ENCODE results near the gene FAM3C. TPM values are rescaled to one million over a fixed set of nuclear protein-coding genes. Genes with fewer than 3 reads are reported as not detected.
"Not testable (repeated sequence)": the region's sequence is repeated elsewhere in the genome, so short reads cannot be mapped to it uniquely, and the experiment has no call there.

Gene FAM3C
- total RNA-seq, 1 donor = 24.9 TPM

DNA sequence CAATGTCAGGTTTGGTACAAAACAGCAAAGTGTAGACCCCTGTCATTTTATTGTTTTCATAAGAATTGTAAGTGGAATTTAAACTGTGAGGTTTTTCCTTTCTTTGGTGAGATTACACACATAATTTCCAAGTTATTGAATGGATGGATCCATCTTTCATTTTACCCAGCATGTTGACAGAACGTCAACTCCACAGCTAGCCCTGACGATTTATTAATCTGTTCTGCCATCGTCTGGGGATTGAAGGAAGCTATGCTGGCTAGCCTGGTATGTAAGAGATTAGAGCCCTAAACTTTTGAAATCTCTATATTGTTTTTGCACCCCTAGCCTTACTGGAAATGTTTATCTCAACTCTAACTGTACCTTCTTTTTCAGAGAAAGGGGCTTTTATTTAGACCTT is 58.7 kb downstream of the FAM3C start:
- no peaks in the 10 kb centered on the region for H3K9me3 ChIP-seq (ENCODE audit: low read depth, low read length)
- H3K27me3 ChIP-seq (ENCODE audit: insufficient read depth, low read length) = peaks cover 17% of the 10 kb centered on the region
- H3K4me1 ChIP-seq (ENCODE audit: insufficient read depth, low read length) = no peaks in the 10 kb centered on the region
- no peak overlapping the region for H3K4me3 ChIP-seq (ENCODE audit: low read length)

DNA sequence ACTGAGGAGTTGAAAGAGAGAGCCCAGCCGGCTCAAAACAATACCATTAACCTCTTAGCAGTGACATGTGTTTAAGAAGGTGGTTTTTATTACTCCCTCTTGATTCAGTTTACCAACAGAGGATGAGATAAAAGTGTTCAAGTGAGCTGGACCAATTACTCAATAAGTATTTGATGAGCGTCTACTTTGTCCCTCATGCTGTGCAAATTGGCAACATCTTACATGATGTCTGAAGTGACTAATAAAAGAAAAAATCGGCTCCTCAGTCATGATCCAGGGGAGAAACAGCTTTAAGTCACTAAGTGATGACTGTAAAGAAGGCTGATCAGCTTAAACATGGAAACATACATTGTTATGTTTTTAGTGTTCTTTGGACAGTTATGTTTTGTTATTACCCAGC is 59.5 kb downstream of the FAM3C start:
- H3K4me3 ChIP-seq (ENCODE audit: low read length) = no peak overlapping the region
- no peaks in the 10 kb centered on the region for H3K9me3 ChIP-seq (ENCODE audit: low read depth, low read length)
- H3K4me1 ChIP-seq (ENCODE audit: insufficient read depth, low read length) = no peaks in the 10 kb centered on the region
- H3K27me3 ChIP-seq (ENCODE audit: insufficient read depth, low read length) = peaks cover 25% of the 10 kb centered on the region

DNA sequence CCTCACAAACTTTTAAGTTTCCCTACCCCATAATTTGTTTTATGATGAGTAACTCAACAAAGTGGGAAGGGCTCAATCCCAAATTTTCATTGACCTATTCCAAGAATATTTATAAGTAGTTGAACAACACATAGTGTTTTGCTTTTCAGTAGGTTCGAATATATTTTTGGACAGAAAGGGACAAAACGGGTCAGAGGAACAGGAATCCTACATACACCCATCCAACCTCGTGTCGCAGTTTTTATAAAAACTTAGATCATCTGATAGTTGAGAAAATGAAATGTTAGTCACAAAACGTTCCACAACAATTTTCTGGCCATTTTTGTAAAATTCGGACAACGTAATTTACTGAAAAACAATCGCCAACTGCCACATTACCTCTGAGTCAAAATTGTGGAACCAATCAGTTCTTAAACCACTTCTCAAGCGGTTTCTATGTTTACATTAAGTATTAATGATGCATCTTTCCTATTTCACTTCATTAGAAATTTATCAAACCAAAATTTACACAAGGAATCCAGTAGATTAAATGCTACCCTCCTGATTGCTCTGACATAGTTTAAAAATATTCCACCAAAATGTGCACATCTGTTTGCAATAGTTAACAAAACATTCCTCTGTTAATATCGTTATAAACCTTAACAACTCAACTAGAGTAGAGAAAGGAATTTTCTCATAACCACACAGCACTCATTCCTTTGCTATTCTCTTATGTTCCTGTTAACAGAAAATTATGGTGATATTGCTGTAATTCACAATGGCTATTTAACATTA is 61.0 kb downstream of the FAM3C start:
- H3K4me3 ChIP-seq (ENCODE audit: low read length) = no peak overlapping the region
- H3K4me1 ChIP-seq (ENCODE audit: insufficient read depth, low read length) = no peaks in the 10 kb centered on the region
- no peaks in the 10 kb centered on the region for H3K9me3 ChIP-seq (ENCODE audit: low read depth, low read length)
- peaks cover 41% of the 10 kb centered on the region for H3K27me3 ChIP-seq (ENCODE audit: insufficient read depth, low read length)

GRCh38 chr7:121334376-121334775 is 61.7 kb downstream of the FAM3C start:
- Histone ChIP-seq H3K4me3 (ENCODE audit: low read length) (no peak overlapping the region), H3K4me1 (ENCODE audit: insufficient read depth, low read length) (no peaks in the 10 kb centered on the region), H3K9me3 (ENCODE audit: low read depth, low read length) (no peaks in the 10 kb centered on the region), H3K27me3 (ENCODE audit: insufficient read depth, low read length) (peaks cover 47% of the 10 kb centered on the region)

GRCh38 chr7:121331574-121331973 is 64.5 kb downstream of the FAM3C start:
- H3K4me3 ChIP-seq (ENCODE audit: low read length) = no peak overlapping the region
- H3K4me1 ChIP-seq (ENCODE audit: insufficient read depth, low read length) = no peaks in the 10 kb centered on the region
- no peaks in the 10 kb centered on the region for H3K9me3 ChIP-seq (ENCODE audit: low read depth, low read length)
- peaks cover 73% of the 10 kb centered on the region for H3K27me3 ChIP-seq (ENCODE audit: insufficient read depth, low read length)

DNA sequence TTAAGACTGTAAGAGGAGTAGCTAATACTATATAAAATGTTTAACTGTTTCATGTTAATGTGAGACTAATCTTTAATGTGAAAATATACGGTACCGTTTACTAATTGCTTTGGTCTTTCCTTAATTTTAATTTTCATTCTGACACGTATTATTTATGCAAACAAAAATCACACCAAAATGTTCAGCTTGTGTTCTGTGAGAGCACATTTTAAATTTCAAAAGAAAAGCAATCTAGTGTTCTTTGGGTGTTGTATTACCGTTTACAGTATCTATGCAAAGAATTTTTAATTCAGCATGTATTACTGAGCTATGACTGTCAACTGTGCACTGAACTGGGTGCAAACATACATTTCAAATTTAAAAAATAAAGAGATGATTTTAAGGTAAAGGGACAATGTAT is 65.1 kb downstream of the FAM3C start:
- H3K27me3 ChIP-seq (ENCODE audit: insufficient read depth, low read length) = peaks cover 76% of the 10 kb centered on the region
- H3K9me3 ChIP-seq (ENCODE audit: low read depth, low read length) = no peaks in the 10 kb centered on the region
- no peaks in the 10 kb centered on the region for H3K4me1 ChIP-seq (ENCODE audit: insufficient read depth, low read length)
- H3K4me3 ChIP-seq (ENCODE audit: low read length) = no peak overlapping the region

GRCh38 chr7:121330053-121330833 is 65.9 kb downstream of the FAM3C start:
- Histone ChIP-seq H3K9me3 (ENCODE audit: low read depth, low read length) (no peaks in the 10 kb centered on the region), H3K27me3 (ENCODE audit: insufficient read depth, low read length) (peaks cover 76% of the 10 kb centered on the region), H3K4me3 (ENCODE audit: low read length) (peak overlapping the region; percentile 43), H3K4me1 (ENCODE audit: insufficient read depth, low read length) (no peaks in the 10 kb centered on the region)

- Histone ChIP-seq H3K4me3 (ENCODE audit: low read length) (peak overlapping the region; percentile 43), H3K27me3 (ENCODE audit: insufficient read depth, low read length) (peaks cover 70% of the 10 kb centered on the region), H3K4me1 (ENCODE audit: insufficient read depth, low read length) (no peaks in the 10 kb centered on the region), H3K9me3 (ENCODE audit: low read depth, low read length) (no peaks in the 10 kb centered on the region)
These were observed 66.7 kb downstream of the FAM3C start for GRCh38 chr7:121329191-121330052.

- no peaks in the 10 kb centered on the region for H3K4me1 ChIP-seq (ENCODE audit: insufficient read depth, low read length)
- no peaks in the 10 kb centered on the region for H3K9me3 ChIP-seq (ENCODE audit: low read depth, low read length)
- peak within 1 kb of the TSS; percentile 43 for H3K4me3 ChIP-seq (ENCODE audit: low read length)
- H3K27me3 ChIP-seq (ENCODE audit: insufficient read depth, low read length) = peaks cover 64% of the 10 kb centered on the region
These were observed 67.5 kb downstream of the FAM3C start, which contains the start of gene WNT16 for GRCh38 chr7:121328508-121329190. Gene WNT16 (plus strand): TSS chr7:121329000. CDS start chr7:121329293, 293 bp downstream.

DNA sequence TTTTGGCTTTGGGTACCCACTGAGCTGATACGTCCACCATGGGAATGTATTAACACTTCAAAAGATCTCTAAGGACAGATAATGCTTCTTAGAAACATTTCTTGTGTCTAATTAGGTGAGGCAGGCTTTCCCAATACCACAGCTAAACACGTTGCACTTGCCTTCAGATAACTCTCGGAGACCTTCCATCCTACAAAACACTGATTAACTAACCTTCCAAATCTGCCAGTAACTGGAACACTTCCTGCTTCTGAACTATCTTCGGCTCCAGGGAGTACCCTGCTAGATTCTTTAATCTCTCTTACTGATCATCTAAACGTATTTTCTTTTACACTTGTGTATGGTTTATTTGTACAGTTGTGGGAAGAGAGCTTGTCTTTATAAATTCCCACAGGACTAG is 68.4 kb downstream of the FAM3C start:
- Histone ChIP-seq H3K4me1 (ENCODE audit: insufficient read depth, low read length) (no peaks in the 10 kb centered on the region), H3K4me3 (ENCODE audit: low read length) (no peak overlapping the region), H3K27me3 (ENCODE audit: insufficient read depth, low read length) (peaks cover 61% of the 10 kb centered on the region), H3K9me3 (ENCODE audit: low read depth, low read length) (no peaks in the 10 kb centered on the region)

GRCh38 chr7:121323515-121324302 is 72.4 kb downstream of the FAM3C start:
- Histone ChIP-seq H3K27me3 (ENCODE audit: insufficient read depth, low read length) (peaks cover 22% of the 10 kb centered on the region), H3K4me3 (ENCODE audit: low read length) (no peak overlapping the region), H3K9me3 (ENCODE audit: low read depth, low read length) (no peaks in the 10 kb centered on the region), H3K4me1 (ENCODE audit: insufficient read depth, low read length) (no peaks in the 10 kb centered on the region)

GRCh38 chr7:121322460-121322859 is 73.6 kb downstream of the FAM3C start:
- no peaks in the 10 kb centered on the region for H3K4me1 ChIP-seq (ENCODE audit: insufficient read depth, low read length)

GRCh38 chr7:121315170-121315569 is 80.9 kb downstream of the FAM3C start:
- H3K9me3 ChIP-seq (ENCODE audit: low read depth, low read length); H3K4me1 ChIP-seq (ENCODE audit: insufficient read depth, low read length); H3K4me3 ChIP-seq (ENCODE audit: low read length); H3K27me3 ChIP-seq (ENCODE audit: insufficient read depth, low read length): not testable (repeated sequence)

More at GRCh38 chr7:121322460-121322859, 73.6 kb downstream of the FAM3C start:
- H3K4me3 ChIP-seq (ENCODE audit: low read length) = no peak overlapping the region
- peaks cover 10% of the 10 kb centered on the region for H3K27me3 ChIP-seq (ENCODE audit: insufficient read depth, low read length)
- no peaks in the 10 kb centered on the region for H3K9me3 ChIP-seq (ENCODE audit: low read depth, low read length)
